Stimulated activated naive CD8-positive, alpha-beta T cell treated with anti-CD3 and anti-CD28 coated beads, Interleukin-15, Interleukin-2, amounts not matched to agents 100 ng/mL and 50 ng/mL, for 24 hours (primary cell): Measurements from ENCODE around the gene LPIN2.
A peak's percentile ranks its signal among the peaks of the same experiment; 100 is the strongest.
"Not testable (repeated sequence)": the region's sequence is repeated elsewhere in the genome, so short reads cannot be mapped to it uniquely, and the experiment has no call there.

Source experiments
- H3K27ac Mint-ChIP-seq: one replicate; pipeline ENCODE4 v1.8.0; 2021; ENCODE audit warnings: mild to moderate bottlenecking, mixed read lengths
- H3K27me3 Mint-ChIP-seq: one replicate; pipeline ENCODE4 v1.8.0; 2021; ENCODE audit warnings: mixed read lengths
- H3K36me3 Mint-ChIP-seq: one replicate; pipeline ENCODE4 v1.8.0; 2021; ENCODE audit warnings: low read depth, mixed read lengths
- H3K4me1 Mint-ChIP-seq: one replicate; pipeline ENCODE4 v1.8.0; 2021; ENCODE audit warnings: low read depth, mixed read lengths
- H3K4me3 Mint-ChIP-seq: one replicate; pipeline ENCODE4 v1.8.0; 2021; ENCODE audit warnings: mild to moderate bottlenecking, mixed read lengths
- H3K9me3 Mint-ChIP-seq: one replicate; pipeline ENCODE4 v1.8.0; 2021; ENCODE audit warnings: mixed read lengths

The LPIN2 gene

DNA sequence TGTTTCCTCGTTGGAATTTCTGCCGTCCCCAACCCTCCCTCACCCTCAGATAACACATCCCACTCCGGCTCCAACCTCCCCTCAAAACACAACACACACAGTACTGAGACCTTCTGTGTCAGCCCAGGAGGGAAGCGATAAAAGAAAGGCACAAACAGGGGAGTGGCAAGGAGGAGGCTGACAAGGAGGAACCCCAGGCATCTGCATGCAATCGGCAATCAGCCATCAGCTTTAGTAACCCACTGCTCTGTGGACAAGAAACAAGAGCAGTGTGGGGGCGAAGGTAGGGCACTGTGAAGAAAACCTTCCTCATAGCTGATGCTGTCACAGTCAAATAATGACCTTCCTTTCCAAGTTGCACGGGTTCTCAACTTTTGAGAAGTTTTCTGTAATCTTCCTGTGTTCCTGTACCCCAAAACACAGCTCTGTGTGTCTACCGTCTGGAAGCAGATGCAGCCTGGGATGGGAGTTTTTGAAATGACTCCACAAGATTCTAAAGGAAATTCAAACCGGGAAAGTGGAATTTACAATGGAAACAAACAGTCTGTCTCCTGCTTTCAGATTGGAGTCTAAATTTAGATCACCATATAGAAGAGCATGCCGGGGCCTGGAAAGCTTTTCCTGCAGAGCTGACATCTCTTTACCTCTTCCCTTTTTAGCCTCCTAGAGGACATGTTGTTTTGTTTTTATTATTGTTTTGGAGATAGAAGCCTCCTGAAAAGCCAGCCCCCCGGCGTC lies 16.4 kb upstream of the LPIN2 start:
- no peak overlapping the region for H3K4me3 Mint-ChIP-seq

DNA sequence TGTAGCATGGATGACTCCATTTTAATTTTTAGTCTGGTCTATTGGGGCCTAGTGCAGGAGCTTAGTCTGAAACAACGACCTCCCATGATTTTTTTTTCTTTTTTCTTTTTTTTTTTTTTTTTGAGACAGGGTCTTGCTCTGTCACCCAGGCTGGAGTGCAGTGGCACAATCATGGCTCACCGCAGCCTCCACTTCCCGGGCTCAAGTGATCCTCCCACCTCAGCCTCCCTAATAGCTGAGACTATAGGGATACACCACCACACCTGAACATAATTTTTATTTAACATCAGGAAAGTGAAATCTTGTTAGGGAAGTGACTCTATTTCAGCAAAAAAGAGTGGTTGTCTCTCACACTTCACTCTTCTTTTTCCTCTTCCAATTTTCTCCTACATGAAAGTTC lies 15.2 kb upstream of the LPIN2 start:
- H3K27me3 Mint-ChIP-seq, H3K36me3 Mint-ChIP-seq, H3K4me1 Mint-ChIP-seq, H3K4me3 Mint-ChIP-seq, H3K27ac Mint-ChIP-seq, H3K9me3 Mint-ChIP-seq: not testable (repeated sequence)

More for the DNA sequence above, 16.4 kb upstream of the LPIN2 start:
- Mint-ChIP-seq H3K27ac (no peak overlapping the region), H3K4me1 (no peaks in the 10 kb centered on the region), H3K36me3 (no peaks in the 10 kb centered on the region), H3K9me3 (no peaks in the 10 kb centered on the region), H3K27me3 (no peaks in the 10 kb centered on the region)

DNA sequence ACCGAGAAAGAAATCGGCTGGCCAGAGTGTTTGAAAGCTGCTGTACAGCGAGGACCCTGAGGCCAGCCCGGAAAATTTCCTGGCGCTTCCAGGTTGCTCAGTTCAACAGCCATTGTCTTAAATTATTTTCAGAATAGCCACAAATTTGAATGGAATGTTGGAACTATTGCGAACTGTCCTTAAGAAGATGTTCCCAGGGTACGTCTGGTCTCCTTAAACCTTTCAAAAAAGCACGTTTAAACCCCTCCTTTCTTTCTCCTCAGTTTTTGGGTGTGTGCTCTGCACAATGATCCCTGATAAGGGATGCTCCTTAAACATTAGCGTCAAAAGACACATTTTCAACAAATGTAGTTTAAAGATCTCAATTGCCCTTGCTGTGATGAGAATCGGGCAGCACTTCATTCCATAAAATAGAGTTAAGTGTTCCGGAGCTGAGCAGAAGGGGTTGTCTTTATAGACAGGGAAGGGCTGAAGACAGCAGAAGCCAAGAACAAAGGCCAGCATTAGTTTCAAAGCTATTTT lies 14.5 kb upstream of the LPIN2 start:
- Mint-ChIP-seq H3K27ac (no peak overlapping the region), H3K9me3 (no peaks in the 10 kb centered on the region), H3K4me3 (no peak overlapping the region), H3K27me3 (no peaks in the 10 kb centered on the region), H3K4me1 (no peaks in the 10 kb centered on the region), H3K36me3 (no peaks in the 10 kb centered on the region)

DNA sequence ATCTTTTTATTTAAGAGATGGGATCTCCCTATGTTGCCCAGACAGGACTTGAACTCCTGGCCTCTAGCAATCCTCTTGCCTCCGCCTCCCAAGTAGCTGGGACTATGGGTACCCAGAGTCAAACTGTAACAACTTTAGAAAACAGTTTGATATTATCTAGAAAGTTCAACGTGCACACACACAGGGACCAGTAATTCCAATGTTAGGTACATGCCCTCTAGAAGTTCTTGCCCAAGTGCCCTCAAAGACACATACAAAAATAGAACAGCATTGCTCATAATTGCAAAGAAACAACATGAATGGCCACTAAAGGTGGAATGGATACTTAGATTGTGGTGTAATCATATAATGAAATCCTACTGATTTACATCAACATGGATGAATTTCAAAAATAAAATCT lies 12.6 kb upstream of the LPIN2 start:
- Mint-ChIP-seq H3K4me1 (no peaks in the 10 kb centered on the region), H3K9me3 (no peaks in the 10 kb centered on the region), H3K27me3 (no peaks in the 10 kb centered on the region), H3K36me3 (no peaks in the 10 kb centered on the region), H3K27ac (no peak overlapping the region), H3K4me3 (no peak overlapping the region)

DNA sequence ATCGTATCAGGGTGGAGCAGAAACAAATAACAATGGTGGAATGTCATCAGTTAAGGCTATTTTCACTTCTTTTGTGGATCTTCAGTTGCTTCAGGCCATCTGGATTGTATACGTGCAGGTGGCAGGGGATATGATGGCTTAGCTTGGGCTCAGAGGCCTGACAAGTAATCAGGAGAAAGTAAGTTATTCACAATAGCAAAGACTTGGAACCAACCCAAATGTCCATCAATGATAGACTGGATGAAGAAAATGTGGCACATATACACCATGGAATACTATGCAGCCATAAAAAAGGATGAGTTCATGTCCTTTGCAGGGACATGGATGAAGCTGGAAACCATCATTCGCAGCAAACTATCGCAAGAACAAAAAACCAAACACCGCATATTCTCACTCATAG lies 10.7 kb upstream of the LPIN2 start:
- not testable (repeated sequence) for H3K4me3 Mint-ChIP-seq, H3K9me3 Mint-ChIP-seq, H3K27me3 Mint-ChIP-seq, H3K4me1 Mint-ChIP-seq, H3K27ac Mint-ChIP-seq, H3K36me3 Mint-ChIP-seq

DNA sequence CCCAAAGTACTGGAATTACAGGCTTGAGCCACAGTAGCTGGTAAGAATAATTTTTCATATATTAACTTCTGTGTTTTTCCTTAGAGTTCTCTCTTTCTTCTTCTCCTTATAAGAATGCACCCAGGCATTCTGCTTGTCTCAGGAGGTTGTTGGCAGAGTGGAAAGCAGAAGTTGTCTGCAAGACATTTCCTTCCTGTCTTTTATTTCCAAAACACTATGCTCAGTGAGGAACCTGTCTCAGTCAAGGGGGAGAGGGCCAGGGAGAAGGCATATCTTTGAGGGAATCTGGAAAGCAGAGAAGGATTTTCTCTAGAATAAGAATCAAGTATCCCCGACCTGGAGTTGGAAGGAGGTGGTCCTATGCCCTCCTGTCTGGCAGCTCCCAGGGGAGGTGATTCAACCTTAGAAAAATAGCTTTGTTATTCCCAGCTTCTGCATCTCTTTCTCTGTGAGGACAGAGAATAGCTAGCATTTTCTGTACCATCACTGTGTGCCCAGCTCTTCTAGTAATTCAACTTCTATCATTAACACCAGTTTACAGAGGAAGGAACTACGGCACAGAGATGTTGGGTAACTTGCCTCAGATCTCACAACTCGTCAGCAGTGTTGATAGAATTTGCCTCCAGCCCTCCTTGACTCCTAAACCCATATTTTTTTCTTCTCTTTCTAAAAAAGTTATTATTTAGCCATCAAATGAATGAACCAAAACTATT lies 3.8 kb upstream of the LPIN2 start:
- peaks cover 37% of the 10 kb centered on the region for H3K4me1 Mint-ChIP-seq
- no peak overlapping the region for H3K27ac Mint-ChIP-seq
- peaks cover 6% of the 10 kb centered on the region for H3K36me3 Mint-ChIP-seq
- no peaks in the 10 kb centered on the region for H3K27me3 Mint-ChIP-seq
- no peaks in the 10 kb centered on the region for H3K9me3 Mint-ChIP-seq
- H3K4me3 Mint-ChIP-seq: no peak overlapping the region

DNA sequence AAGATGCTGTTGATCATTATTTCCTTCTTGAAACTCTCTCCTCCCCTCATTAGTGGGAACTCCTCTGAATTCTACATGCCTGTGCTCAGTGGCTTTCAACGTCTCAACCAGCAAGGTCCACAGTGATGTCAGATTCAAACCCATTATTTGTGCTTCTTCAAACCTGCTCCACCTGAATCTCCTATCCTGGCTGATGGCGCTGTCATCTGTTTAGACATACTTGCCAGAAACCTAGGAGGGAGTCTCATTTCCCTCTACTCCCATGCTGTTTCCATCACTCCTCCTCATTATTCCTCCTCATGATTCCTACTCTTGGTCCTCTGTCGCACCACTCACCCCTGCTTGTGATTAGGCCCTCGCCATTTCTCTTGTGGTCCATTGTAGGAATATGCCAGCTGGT lies 2.9 kb upstream of the LPIN2 start:
- Mint-ChIP-seq H3K27ac (peak overlapping the region; percentile 17), H3K27me3 (no peaks in the 10 kb centered on the region), H3K9me3 (no peaks in the 10 kb centered on the region), H3K4me1 (peaks cover 46% of the 10 kb centered on the region), H3K36me3 (peaks cover 15% of the 10 kb centered on the region), H3K4me3 (peak overlapping the region; percentile 9)

DNA sequence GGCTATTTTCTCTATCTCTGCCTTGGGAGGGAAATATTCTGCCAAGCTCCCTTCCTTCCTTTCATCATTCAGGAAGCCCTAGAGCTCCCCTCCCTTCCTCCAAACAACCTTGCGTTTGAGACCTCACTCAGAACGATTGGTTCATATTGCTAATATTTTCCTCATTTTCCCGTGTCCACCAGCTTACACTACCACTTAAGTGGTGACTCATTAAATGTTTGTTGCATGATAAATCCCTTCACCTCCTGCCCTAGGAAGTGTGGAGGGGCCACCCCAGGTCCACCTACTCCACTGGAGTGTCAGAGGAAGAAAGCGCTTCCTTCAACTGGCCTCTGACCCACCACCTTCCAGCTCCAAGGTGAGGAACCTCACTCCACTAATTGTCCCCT lies 2.3 kb upstream of the LPIN2 start:
- H3K27ac Mint-ChIP-seq: peak overlapping the region; percentile 64
- no peaks in the 10 kb centered on the region for H3K27me3 Mint-ChIP-seq
- H3K4me3 Mint-ChIP-seq: peak overlapping the region; percentile 9
- peaks cover 52% of the 10 kb centered on the region for H3K4me1 Mint-ChIP-seq
- H3K36me3 Mint-ChIP-seq: peaks cover 22% of the 10 kb centered on the region
- H3K9me3 Mint-ChIP-seq: no peaks in the 10 kb centered on the region

DNA sequence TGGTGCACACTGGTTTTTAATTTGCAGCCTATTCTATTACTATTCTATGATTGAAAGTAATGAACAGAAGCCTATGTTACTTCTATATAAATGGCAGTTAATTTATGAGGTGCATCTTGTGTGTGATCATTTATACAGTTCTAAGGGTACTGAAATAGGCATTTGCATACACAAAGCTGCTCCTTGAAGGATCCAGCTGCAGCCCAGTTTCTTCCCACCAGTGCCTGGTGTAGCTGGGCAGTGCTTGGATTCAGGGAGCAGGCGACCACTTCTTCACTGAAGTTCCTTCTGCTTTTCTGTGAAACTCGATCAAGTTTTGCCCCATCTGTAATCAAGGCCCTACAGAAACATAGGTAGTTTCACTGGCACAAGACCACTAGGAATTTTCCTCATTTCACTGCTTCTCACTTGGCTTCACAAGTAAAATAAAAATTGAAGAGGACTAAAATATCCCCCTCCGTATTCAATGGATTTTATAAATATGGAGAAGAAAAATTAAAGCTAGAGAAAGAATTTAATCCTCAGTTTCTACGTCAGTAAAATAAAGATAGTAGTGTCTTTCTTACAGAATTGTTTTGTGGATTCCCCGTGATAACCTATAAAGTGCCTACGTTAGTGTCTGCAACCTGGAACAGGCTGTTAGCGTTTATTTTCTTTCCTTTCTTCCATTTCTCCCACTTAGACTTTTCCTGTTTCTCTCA lies 1.7 kb upstream of the LPIN2 start:
- Mint-ChIP-seq H3K4me1 (peaks cover 58% of the 10 kb centered on the region), H3K4me3 (peak overlapping the region; percentile 9), H3K27ac (peak overlapping the region; percentile 64), H3K9me3 (no peaks in the 10 kb centered on the region), H3K27me3 (no peaks in the 10 kb centered on the region), H3K36me3 (peaks cover 27% of the 10 kb centered on the region)

DNA sequence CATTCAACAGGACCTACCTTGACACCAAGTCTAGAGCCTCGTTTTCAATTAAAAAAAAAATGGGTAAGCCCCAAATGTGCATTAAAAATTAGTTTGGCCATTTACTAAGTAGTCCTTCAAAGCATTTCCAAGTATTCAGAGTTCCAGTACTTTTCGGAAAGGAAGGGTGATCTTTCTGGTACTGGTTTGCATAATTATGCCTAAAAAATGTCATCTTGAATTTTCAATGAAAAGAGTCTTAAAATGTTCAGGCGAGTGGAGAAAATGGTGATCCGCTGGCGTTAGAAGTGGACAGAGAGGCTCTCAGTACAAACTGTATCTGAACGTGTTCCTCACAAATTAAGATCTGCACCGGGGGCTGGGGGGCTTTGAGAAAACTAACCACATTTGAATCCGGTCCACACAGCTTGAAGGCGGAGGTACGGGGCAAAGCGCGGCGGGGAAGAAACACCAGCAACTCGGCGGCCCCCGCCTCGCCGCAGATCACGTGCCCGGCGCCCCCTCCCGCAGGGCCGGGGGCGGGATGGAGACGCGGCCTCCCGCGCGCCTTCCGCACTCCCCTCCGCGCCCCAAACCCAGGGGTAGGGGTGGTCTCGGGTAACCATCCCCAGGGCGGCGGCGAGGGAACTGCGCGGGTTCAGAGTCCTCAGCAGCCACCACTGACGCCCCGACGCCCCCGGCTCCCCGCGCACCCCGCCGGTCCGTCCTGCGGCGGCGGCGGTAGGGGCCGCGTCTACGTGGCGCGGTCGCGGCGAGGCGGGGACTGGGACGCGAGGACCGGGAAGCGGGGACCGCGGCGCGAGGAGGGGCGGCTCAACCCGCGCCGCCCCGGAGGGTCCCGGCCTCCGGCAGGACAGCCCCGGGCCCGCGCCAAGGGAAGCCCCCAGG lies 564 bp downstream of the LPIN2 start:
- H3K27ac Mint-ChIP-seq: peak overlapping the region; percentile 91
- no peaks in the 10 kb centered on the region for H3K27me3 Mint-ChIP-seq
- peak overlapping the region; percentile 98 for H3K4me3 Mint-ChIP-seq
- peaks cover 41% of the 10 kb centered on the region for H3K36me3 Mint-ChIP-seq
- H3K9me3 Mint-ChIP-seq: no peaks in the 10 kb centered on the region
- peaks cover 68% of the 10 kb centered on the region for H3K4me1 Mint-ChIP-seq

DNA sequence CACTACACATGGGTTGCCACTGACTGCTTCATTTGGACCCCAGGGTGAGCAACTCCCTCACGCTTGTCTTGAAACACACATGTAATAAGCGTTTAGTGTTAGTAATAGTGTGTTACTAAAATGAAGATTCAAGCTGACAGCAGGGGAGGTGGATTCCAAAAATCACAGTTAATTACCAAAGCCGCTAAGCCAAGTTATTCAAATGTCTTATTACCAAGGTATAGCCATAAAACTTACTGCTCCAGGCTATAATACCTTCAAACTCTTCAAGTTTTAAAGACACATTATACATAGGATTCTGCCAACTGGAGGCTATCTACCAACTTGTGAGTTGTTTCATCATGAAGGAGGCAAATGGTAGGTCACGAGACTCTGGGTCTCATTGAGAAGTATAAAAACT lies 2.9 kb downstream of the LPIN2 start:
- Mint-ChIP-seq H3K9me3 (no peaks in the 10 kb centered on the region), H3K27ac (no peak overlapping the region), H3K4me3 (peak overlapping the region; percentile 39), H3K36me3 (peaks cover 54% of the 10 kb centered on the region), H3K4me1 (peaks cover 50% of the 10 kb centered on the region), H3K27me3 (no peaks in the 10 kb centered on the region)

DNA sequence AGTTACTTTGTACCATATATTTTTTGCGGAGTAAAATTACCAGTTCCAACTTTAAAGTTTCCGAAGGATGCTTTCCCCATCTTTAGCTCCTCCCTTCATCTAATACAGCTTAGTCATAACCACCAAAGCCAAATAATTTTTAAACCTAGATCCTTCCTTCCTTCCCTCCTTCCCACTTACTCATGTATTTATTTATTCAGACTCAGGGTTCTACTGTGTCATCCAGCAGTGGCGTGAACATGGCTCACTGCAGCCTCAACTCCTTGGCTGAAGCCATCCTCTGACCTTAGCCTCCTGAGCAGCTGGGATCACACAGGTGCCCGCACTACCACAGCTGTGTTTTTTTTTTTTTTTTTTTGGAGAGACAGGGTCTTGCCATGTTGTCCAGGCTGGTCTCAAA lies 4.4 kb downstream of the LPIN2 start:
- no peak overlapping the region for H3K4me3 Mint-ChIP-seq
- peaks cover 69% of the 10 kb centered on the region for H3K36me3 Mint-ChIP-seq
- H3K4me1 Mint-ChIP-seq: peaks cover 53% of the 10 kb centered on the region
- H3K27me3 Mint-ChIP-seq: no peaks in the 10 kb centered on the region
- peak overlapping the region; percentile 27 for H3K27ac Mint-ChIP-seq
- no peaks in the 10 kb centered on the region for H3K9me3 Mint-ChIP-seq

DNA sequence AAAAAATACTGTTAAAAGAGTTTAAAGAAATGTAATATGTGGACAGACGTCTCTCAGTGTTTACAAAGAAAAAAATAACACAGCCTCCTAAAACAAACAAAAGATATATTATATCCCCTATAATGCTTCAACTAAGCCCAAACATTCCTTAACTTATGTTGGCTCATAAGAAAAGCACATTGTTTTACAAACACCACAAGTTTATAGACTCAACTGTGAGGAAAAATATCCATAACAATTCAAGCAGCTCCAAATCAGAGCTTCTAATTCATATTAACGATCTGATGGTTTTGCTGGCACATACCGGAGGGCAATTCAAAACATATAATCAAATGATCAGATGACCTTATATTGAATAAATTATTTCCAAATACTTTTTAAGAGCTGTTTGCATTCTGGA lies 5.5 kb downstream of the LPIN2 start:
- Mint-ChIP-seq H3K9me3 (no peaks in the 10 kb centered on the region), H3K27ac (no peak overlapping the region), H3K27me3 (no peaks in the 10 kb centered on the region), H3K4me1 (peaks cover 61% of the 10 kb centered on the region), H3K36me3 (peaks cover 77% of the 10 kb centered on the region), H3K4me3 (no peak overlapping the region)

DNA sequence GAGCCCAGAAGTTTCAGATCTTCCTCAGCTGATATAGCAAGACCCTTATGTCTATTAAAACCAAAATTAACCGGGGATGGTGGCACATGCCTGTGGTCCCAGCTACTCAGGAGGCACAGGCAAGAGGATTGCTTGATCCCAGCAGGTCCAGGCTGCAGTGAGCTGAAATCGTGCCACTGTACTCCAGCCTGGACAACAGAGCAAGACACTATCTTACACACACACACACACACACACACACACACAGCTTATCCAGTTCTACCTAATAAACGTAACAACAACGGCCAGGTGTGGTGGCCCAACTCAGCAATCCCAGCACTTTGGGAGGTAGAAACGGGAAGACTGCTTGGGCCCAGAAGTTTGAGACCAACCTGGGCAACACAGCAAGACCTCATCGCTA lies 7.5 kb downstream of the LPIN2 start:
- Mint-ChIP-seq H3K4me1 (peaks cover 45% of the 10 kb centered on the region), H3K27ac (no peak overlapping the region), H3K27me3 (no peaks in the 10 kb centered on the region), H3K9me3 (no peaks in the 10 kb centered on the region), H3K4me3 (no peak overlapping the region), H3K36me3 (peaks cover 77% of the 10 kb centered on the region)
